Activated CD8-positive, alpha-beta memory T cell treated with anti-CD3 and anti-CD28 coated beads for 24 hours (primary cell): ENCODE measurements around the gene TFCP2L1.
"Not testable (repeated sequence)": the region's sequence is repeated elsewhere in the genome, so short reads cannot be mapped to it uniquely, and the experiment has no call there.

Experiments
- DNase-seq: peaks from one replicate; pipeline ENCODE4 v3.0.0-alpha.2; 2020

The TFCP2L1 gene

GRCh38 chr2:121240436-121240835 lies 44.6 kb downstream of the TFCP2L1 start:
- DNase-seq = no peak

DNA sequence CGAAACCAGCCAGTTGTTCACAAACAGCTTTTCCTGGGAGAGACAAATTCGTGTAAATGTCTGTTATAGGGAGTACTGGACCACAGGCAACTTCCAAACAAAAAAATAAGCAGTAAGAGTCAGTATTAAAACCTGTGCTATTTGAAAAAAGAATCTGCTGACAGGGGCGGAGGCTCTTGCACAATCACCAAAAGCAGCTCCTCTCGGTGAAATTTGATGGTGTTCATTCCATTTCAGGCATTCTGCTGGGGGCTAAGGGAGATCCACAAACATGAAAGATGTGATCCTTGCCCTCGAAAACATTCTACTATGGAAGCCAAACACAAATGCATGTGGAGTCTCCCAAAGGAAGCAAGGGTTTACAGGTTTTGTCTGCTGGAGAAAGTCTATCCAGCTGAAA lies 45.0 kb downstream of the TFCP2L1 start:
- no peak for DNase-seq

GRCh38 chr2:121239471-121239870 lies 45.5 kb downstream of the TFCP2L1 start:
- DNase-seq = no peak

GRCh38 chr2:121238828-121239227 lies 46.2 kb downstream of the TFCP2L1 start:
- no peak for DNase-seq

GRCh38 chr2:121237980-121238665 lies 46.9 kb downstream of the TFCP2L1 start:
- no peak for DNase-seq

- no peak for DNase-seq
Observed at GRCh38 chr2:121237336-121237979, 47.5 kb downstream of the TFCP2L1 start.

- no peak for DNase-seq
Observed at GRCh38 chr2:121236650-121237180, 48.3 kb downstream of the TFCP2L1 start.

- no peak for DNase-seq
Observed at GRCh38 chr2:121236101-121236640, 48.8 kb downstream of the TFCP2L1 start.

GRCh38 chr2:121235542-121235941 lies 49.5 kb downstream of the TFCP2L1 start:
- no peak for DNase-seq

GRCh38 chr2:121234791-121235190 lies 50.2 kb downstream of the TFCP2L1 start:
- DNase-seq = no peak

DNA sequence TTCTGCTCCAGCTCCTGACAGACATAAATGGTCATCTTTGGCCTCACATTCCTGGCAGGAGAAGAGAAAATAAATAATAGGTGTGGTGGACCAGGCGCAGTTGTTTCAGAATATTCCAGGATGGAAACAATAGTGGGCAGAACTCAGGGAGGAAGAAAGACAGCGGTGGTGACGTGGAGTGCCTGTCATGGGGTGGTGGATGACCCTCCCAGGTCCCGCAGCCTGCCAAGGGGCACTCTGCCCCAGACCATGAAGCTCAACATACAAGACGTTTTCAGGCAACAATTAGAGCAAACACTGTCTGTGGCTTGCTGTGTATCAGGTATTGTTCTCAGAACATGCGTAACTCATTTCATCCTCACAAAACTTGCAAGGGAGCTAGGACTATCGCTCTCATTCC lies 50.9 kb downstream of the TFCP2L1 start:
- DNase-seq = no peak

- no peak for DNase-seq
Observed at GRCh38 chr2:121233486-121234110, 51.4 kb downstream of the TFCP2L1 start.

- no peak for DNase-seq
Observed at GRCh38 chr2:121232626-121233265, 52.3 kb downstream of the TFCP2L1 start.

GRCh38 chr2:121231385-121232000 lies 53.5 kb downstream of the TFCP2L1 start:
- no peak for DNase-seq

GRCh38 chr2:121228521-121228920 lies 56.5 kb downstream of the TFCP2L1 start:
- no peak for DNase-seq

- not testable (repeated sequence) for DNase-seq
Observed at GRCh38 chr2:121227381-121228144, 57.4 kb downstream of the TFCP2L1 start.

GRCh38 chr2:121225681-121226080 lies 59.3 kb downstream of the TFCP2L1 start:
- not testable (repeated sequence) for DNase-seq

DNA sequence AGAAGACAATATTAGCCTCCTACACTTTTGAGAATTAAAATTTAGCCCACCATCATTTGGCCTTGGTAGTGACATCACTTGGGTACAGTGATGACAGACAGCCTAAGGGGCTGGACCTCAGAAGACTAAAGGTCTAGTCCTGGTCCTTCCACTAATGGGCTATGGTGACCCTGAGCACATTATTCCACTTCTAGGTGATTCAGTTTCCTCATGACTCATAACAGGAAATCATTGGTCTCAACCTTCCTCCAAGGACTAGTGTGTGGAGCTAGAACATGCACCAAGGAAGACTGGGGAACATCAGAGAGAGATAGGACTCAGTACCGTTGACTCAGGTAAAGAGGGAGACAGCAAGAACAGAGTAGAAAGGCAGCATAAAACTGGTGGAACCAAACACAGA lies 64.0 kb downstream of the TFCP2L1 start:
- no peak for DNase-seq

DNA sequence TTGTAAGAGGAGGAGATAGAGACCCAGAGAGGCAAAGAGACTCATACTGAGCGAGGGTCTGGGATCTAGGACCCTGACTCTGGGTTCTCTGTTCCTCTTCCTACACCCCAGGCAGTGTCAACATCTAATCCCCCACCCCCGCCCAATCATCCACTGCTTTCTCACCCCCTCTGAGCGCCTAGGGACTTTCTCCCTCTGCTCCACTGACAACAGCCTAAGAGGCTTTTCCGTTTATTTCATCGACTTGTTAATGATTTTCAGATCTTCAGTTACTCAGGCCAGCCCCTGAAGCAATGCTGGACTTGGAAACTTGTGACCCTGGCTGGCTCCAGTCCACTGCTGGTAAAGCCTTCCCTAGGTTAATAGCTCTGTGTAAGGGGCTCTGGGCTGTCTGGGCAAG lies 65.1 kb downstream of the TFCP2L1 start:
- no peak for DNase-seq

DNA sequence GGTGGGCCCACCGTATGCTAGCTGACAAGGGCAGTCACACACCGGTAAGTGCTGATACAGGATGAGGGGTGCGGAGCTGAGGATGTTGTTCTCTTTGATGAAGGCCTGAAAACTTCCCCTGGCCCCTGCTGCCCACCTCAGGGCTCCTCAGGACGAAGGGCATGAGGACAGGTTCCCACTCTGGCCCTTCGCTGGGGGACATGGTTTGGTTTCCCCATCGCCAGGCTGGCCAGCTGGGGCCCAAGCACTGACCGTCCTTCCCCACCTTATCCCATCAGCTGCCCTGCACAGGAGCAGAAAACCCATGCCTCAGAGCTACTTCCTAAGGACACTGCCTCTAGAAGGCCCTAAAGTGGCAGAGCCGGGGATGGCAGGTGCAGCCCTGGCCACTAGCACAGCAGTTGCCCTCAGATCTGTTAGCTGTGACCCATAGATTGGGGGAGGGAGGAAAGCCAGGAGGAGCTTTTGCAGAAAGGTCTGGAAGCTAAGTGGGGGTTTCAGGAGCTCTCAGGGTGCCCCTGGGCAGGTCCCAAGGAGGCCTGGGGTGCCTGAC lies 66.5 kb downstream of the TFCP2L1 start:
- DNase-seq = no peak

GRCh38 chr2:121217627-121218026 lies 67.4 kb downstream of the TFCP2L1 start:
- no peak for DNase-seq

DNA sequence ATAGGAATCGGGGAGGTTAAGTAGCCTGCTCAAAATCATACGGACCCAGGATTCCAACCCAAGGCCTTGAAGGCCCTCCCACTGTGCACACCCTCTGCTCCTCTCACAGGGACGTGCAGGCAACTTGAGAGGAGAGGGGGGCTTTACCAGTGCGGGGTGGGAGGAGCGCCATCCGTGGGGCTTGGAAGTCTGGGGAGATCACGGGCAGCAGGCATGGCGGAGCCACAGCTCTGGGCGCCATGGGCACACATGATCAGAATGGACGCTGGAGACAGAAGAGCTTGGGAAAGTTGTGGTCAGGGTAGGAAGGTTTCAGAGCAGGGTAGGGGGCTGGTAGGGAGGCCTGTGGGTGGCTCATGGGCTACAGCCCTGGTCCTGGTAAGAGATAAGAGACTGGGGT lies 70.7 kb downstream of the TFCP2L1 start:
- no peak for DNase-seq
